Bone marrow (tissue), 2 donors: ENCODE results near the gene SLC25A52.
A peak's percentile ranks its signal among the peaks of the same experiment; 100 is the strongest.
"Not testable (repeated sequence)": the region's sequence is repeated elsewhere in the genome, so short reads cannot be mapped to it uniquely, and the experiment has no call there.

Experiments
- DNase-seq, 2 donors: peaks; one replicate each; lab custom pipeline; 2025; lab: John Stamatoyannopoulos, UW

SLC25A52 gene

DNA sequence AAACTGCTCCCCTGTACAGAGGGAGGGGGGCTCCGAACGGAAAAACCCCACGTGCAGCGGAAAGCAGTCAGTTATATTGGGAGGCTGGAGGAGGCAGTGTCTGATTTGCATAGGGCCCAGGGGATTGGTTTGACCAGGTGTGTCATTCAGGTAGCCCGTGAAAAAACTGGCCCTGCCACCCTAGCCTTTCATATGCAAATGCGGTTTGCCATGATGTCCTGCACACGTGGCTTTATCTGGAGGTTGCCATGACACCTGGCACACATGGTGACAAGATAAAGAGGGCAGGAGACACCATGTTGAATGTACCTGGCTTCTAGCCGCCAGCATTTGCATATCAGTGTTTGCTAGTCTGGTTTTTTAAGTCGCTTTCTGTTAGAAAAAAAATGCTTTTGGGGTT, 20.5 kb downstream of the SLC25A52 start:
- no peak for DNase-seq

DNA sequence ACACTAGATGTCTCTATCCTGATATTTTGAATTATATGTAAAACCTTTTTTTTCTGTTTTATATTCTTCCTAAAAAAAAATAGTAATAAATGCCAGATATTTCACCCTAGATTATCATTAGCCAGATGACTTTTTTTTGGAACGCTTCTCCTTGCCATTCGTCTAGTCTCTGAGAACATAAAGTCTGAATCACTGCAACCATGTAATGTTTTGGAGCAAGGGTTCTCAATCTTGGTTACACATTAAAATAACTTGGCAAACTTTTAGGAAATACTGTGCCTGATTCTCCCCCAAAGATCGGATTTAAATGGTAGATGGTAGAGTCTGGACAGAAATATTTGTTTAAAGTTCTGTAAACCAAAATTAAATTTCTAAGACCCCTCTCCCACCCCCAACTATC, 21.0 kb downstream of the SLC25A52 start:
- DNase-seq, result no peak

DNA sequence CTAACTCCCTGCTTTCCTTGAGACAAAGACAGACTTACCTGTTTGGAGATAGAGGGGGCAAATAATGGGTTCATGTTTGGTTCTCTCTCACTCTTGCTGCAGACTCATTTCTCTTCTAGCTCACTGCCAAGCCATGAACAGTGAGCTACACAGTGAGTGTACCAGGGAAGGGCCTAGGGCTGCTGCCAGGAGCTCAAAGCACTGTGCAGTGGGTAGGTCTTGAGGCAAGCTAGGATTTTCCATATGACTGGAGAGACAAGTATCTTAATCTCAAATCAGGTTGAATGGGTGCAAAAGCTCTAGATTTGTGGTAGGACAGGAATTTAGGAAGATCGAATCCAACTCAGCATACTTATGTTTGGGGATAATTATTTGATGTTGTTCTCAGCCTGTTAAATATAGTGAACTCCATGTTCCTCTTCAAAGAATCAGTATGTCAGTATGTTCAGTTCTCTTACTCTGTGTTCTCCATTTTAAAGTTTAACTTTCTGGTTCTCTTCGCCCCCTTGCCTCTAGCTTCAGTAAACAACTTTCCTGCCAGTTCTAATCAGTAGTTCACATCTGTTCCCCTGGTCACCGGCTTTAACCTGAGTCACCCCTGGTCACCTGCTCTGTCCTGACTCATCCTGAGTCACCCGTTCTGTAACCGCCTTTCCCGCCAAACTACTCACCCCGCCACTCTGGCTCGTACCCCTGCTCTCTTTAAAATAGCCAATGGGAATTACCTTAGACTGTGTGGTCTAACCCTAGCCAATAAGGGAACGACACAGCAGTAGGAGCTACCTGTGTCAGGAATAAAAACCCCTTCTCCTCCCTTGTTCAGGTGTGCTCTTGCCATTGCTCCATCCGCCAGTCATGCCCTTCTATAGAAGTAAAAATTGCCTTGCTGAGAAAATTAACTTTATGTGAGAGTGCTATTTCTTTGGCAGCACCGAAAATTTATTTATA, 21.9 kb downstream of the SLC25A52 start:
- no peak for DNase-seq

DNA sequence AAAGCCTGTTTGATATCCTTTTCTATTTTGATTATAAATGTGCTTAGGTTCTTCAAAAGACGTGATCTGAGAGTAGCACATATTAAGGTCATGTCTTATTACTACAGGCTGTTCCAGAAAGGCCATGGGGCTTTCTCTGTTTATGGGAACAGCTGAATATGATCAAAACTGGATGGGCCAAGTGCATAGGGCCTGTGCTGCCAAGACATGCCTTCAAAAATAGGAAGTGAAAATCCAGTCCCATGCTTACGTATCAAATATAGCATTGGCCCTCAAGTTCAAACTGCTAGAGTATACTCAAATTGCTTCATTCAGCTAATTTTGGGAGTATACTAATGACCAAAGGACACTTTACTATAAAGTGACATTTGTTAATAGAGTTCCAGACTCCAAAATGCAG, 24.1 kb downstream of the SLC25A52 start:
- DNase-seq, result no peak

DNA sequence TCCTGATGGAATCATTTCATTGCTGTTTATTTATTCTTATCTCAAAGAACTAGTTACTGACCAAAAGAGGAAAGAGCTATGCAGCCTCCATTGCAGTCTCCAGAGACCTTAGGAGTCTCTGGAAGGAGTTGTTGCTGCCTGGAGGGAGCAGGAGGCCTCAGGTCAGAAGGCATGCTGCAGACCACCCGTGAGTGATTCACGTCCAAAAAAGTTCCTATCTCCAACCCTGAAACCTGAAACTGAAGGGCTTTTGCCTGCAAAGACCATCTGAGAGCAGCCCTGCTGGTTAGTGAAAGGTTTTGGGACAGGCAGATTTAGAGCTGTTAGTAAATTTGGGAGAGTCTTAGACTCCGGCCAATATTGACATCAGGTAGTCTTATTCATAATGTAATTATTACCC, 29.1 kb downstream of the SLC25A52 start:
- no peak for DNase-seq

DNA sequence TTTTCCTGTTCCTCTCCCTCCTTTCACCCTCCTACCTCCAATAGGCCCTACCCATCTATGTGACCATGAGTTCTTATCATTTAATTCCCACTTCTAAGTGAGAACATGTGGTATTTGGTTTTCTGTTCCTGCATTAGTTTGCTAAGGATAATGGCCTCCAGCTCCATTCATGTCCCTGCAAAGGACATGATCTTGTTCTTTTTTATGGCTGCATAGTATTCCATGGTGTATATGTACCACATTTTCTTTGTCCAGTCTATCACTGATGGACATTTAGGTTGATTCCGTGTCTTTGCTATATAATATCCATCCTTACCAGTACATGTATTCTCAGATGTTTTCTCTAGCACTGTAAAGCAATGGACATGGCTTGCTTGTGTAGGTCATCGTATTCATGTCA, 31.5 kb downstream of the SLC25A52 start:
- not testable (repeated sequence) for DNase-seq

DNA sequence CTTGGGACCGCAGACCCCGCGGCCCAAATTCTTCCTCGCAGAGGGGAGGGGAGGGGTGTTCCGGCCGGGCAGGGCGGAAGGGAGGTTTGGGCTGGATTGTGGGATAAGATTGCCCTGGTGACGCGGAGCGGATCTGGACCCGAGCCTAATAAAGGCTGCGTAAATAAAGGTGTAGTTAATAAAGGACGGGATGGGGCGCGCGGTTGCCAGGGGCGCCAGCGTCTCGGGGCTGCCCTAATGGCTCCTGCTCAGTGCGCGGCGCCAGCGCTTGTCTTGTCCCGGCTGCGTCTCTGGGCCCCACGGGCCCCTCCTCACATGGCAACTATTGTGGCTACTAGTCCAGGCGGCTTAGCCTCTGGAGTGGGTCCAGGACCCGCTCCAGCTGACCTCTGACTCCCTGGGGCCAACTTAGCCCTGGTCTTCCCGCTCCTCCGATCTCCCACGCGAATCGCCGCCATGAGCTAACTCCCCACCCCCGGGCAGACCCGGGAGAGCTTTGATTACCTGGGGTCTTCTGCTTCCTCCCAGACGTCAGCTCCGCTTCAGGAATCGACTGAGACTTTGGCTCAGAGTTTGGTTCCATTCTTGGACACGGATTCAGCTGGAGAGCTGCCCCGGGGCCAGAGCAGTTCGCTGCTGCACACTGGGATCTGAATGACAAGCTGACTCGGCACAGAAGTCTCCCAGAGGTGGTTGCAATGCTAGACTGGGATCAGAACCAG, 36.5 kb downstream of the SLC25A52 start:
- no peak for DNase-seq

DNA sequence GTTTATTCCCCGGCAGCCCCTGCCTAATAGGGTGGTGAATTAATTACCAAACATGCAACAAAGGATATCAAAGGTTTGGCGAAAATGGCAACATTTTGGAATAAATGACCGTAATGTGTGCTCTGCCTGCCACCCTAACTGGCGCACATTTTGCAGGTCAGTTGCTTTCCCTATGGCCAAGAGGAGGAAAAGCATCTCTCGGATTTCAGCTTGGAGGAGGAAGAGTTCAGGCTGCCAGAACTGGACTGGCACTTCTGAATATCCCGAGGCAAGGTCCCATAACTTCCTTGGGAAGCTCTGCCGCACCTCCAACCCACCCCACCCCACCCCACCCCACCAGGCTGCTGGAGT, 37.1 kb downstream of the SLC25A52 start:
- no peak for DNase-seq

DNA sequence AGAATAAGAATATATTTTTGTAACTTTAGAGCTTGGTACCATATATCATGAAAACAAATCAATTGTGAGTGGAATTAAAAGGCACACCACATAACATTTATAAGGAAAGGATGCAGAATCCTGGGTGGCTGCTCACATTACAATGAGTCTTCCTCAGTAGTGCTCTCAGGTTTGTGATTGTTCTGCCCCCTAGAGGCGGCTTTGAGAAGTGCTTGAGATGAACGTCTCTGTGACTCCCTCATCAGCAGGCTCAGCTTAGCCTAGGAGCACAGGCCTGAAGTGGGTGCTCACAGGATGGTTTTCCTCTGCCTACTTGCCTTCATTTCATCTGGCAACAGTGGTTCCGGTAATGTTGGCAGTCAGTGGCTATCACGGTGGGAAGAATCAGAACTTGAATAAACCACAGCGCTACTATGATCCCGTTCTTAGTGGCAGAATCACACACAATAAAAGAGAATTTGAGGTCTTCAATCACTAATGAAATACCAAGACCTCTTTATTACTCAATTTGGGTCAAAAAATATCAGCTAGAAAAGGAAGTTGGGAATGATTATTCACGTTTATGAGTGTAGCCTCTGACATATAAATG, 38.2 kb downstream of the SLC25A52 start:
- peak; percentile 22 to 74 for DNase-seq

DNA sequence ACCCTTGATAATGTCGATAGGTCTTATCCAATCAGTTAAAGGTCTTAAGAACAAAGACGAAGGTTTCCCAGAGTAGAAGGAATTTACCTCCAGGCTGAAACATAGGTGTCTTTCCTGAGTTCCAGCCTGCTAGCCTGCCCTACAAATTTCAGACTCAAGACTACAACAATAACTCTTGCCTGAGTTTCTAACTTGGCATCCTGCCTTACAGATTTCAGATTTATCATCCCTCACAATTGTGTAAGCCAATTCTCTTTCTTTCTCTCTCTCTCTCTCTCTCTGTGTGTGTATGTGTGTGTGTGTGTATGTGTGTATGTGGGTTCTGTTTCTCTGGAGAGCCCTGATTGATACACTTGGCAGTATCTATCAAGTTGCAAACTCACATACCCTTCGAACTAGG, 39.1 kb downstream of the SLC25A52 start:
- DNase-seq, result no peak

DNA sequence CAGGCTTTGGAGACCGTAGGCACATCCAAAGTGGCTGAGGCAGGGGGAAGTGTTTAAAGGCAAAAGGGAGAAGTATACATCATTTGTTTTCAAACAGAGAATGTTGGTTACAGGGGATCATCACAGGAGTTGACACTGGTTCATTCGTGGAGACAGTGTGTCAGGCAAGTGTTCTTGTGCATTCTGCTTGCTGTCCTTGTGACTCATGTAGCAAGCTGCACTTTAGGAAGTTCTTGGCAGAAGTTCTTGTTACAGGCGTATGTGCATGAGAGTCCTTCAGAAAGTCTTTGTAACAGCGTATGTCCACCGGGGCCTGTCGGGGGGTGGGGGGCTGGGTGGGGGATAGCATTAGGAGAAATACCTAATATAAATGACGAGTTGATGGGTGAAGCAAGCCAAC, 39.8 kb downstream of the SLC25A52 start:
- DNase-seq, result no peak

DNA sequence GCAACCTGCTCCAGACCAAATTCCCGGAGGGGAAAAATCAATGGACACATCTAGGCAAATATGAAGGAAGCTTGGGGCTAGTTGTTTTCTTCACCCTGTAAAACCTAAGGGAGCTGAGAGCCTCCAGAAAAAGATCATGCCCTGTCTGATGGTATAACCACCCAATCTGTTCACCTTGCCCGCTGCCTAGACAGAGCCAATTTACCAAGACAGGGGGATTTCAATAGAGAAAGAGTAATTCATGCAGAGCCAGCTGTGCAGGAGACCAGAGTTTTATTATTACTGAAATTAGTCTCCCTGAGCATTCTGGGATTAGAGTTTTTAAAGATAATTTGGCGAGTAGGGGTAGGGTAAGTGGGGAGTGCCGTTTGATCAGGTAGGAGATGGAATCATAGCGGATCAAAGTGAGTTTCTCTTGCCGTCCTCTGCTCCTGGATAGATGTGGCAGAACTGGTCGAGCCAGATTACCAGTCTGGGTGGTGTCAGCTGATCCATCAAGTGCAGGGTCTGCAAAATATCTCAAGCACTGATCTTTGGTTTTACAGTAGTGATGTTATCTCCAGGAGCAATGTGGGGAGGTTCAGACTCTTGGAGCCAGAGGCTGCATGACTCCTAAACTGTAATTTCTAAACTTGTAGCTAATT, 41.2 kb downstream of the SLC25A52 start:
- no peak for DNase-seq

DNA sequence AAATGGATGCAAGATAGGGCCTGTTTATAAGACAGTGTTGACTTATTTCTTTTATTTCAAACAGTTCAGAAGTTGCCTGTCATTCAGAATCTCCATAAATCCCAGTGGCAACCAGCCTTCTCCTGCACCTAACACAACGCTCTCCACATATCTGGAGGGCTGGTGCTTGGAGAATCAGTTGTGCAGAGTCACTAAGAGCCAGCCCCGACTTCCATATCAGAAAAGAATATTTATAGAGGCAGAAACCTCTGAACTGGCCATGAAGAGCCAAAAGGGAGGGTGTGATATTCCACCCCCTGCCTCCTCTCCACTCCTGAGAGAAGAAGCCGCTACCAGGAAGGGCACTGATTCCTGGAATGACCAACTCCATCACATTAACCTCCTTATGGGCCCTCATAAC, 42.3 kb downstream of the SLC25A52 start:
- DNase-seq, result no peak

DNA sequence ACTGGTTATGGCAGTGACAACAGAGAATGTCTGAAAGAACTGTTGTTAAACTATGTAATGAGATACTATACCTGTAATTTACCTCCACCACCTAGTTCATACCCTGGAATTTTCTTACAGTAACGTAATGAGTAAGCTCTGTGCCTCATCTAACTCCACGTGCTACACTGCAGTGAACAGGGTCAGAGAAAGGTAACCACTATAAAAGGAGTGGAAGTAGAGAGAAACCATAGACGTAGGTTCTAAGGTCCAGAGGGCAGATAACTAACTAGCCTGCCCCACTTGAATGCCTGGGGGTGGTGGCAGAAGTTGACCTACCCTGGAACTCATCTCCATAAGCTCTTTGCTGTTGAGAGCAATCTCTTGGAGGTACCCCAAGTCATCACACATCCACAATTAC, 44.3 kb downstream of the SLC25A52 start:
- no peak for DNase-seq

DNA sequence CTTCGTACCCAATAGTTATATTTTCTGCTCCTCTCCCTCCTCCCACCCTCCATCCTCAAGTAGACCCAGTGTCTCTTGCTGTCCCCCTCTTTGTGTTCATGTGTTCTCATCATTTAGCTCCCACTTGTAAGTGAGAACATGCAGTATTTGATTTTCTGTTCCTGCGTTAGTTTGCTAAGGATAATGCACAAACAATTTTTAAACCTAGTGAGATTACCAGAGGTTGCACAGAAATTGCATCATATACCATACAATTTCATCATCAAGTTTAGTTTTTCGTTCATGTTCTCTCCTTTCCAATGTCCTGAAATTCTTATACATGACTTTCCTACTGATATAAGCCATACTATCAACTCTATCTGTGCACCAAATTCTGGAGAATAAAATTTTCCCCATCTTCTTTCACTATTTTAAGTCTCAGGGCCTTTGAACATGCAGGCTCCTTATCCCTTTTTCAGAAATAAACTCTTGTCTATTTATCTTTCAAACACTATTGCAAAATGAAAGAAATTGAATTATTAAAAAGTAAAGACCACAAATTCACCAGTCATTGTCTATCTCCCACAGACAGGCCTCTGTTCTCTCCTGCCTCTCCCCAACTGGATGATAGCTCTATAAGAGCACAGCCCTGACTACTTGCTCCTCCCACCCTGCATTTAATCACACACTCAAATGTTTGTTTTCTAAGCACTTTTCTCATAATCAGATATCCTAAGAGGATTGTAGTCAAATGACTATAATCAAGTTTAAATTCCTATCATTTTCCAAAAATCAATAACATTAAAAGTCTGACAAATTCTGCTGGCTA, 49.1 kb downstream of the SLC25A52 start:
- DNase-seq, result no peak

DNA sequence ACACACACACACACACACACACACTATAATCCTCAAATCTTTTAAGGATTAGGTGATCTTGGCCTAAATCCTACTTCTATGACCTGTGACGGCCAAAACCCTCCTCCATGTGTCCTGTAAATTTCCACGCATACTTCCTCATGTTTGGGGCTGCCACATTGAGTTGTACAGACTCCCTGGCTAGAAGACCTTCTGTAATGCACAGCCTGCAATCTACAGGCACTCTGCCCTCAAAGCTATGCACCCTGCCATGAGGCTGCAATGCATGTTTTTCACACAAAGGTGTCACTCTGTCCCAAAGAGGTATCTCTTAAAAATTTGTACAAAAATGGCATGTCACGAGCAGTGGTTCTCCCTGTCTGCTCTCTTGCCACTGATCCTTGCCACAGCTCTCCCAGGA, 49.9 kb downstream of the SLC25A52 start:
- DNase-seq, result no peak
